HFFc6 (cell line): ENCODE measurements around the gene FAM131C. TPM values are rescaled to one million over a fixed set of nuclear protein-coding genes. Genes with fewer than 3 reads are reported as not detected.

Experiments used
- DNase-seq: peaks from one replicate; pipeline ENCODE4 v3.0.0-alpha.2; 2018
- H3K27ac Mint-ChIP-seq: 2 replicates; pipeline ENCODE4 v1.8.0; 2020; ENCODE audit warnings: mild to moderate bottlenecking, mixed read lengths
- H3K27me3 Mint-ChIP-seq: 2 replicates; pipeline ENCODE4 v1.8.0; 2021; ENCODE audit warnings: mild to moderate bottlenecking, moderate library complexity, mixed read lengths; ENCODE audit not compliant: insufficient read depth
- H3K36me3 Mint-ChIP-seq: 2 replicates; pipeline ENCODE4 v1.8.0; 2021; ENCODE audit warnings: low read depth, mixed read lengths
- H3K4me1 Mint-ChIP-seq: 2 replicates; pipeline ENCODE4 v1.8.0; 2020; ENCODE audit warnings: low read depth, mixed read lengths
- H3K4me3 Mint-ChIP-seq: 2 replicates; pipeline ENCODE4 v1.8.0; 2020; ENCODE audit warnings: mild to moderate bottlenecking, moderate library complexity, mixed read lengths
- H3K9me3 Mint-ChIP-seq: 2 replicates; pipeline ENCODE4 v1.8.0; 2020; ENCODE audit warnings: mild to moderate bottlenecking, mixed read lengths
- CTCF ChIP-seq: fragments of 200-600 bp; sonication (generic); IDR thresholded peaks from 2 replicates; pipeline ENCODE4 v1.5.0; 2021; ENCODE audit warnings: antibody characterized with exemption, mild to moderate bottlenecking
- total RNA-seq, 6 experiments: library from RNA; stranded (reverse); fragmentation: NEBNext Ultra II Directional; extraction: Animal tissue kit (Norgen Biotek cat#: 25700); gene quantifications; 2 replicates in 1 of 6; 3 replicates in 5 of 6; pipeline ENCODE4 v1.2.3, GENCODE V29; 2021

Gene FAM131C
- total RNA-seq, 6 experiments from 2014 or later = 0.26 to 1.3 (median 0.74) TPM

GRCh38 chr1:16092097-16092922, 18.9 kb upstream of the FAM131C start:
- Mint-ChIP-seq H3K4me1 (peaks cover 35% of the 10 kb centered on the region), H3K4me3 (no peak overlapping the region), H3K36me3 (no peaks in the 10 kb centered on the region), H3K9me3 (no peaks in the 10 kb centered on the region), H3K27me3 (peaks cover 7% of the 10 kb centered on the region), H3K27ac (no peak overlapping the region)
- no peak for TF ChIP-seq CTCF
- no peak for DNase-seq

- TF ChIP-seq CTCF = no peak
- no peaks in the 10 kb centered on the region for H3K36me3 Mint-ChIP-seq
- H3K9me3 Mint-ChIP-seq = no peaks in the 10 kb centered on the region
- no peak overlapping the region for H3K27ac Mint-ChIP-seq
- H3K27me3 Mint-ChIP-seq = peaks cover 7% of the 10 kb centered on the region
- H3K4me3 Mint-ChIP-seq = no peak overlapping the region
- peaks cover 32% of the 10 kb centered on the region for H3K4me1 Mint-ChIP-seq
- DNase-seq = no peak
These were observed 17.8 kb upstream of the FAM131C start for GRCh38 chr1:16091296-16091695.

- no peak for TF ChIP-seq CTCF
- H3K27me3 Mint-ChIP-seq = no peaks in the 10 kb centered on the region; the same call in 1 of the 2 replicates
- H3K9me3 Mint-ChIP-seq = no peaks in the 10 kb centered on the region
- H3K36me3 Mint-ChIP-seq = no peaks in the 10 kb centered on the region
- H3K4me1 Mint-ChIP-seq = peaks cover 32% of the 10 kb centered on the region
- no peak overlapping the region for H3K4me3 Mint-ChIP-seq
- no peak for DNase-seq
- no peak overlapping the region for H3K27ac Mint-ChIP-seq
These were observed 16.8 kb upstream of the FAM131C start for GRCh38 chr1:16090076-16090826.

- Mint-ChIP-seq H3K36me3 (no peaks in the 10 kb centered on the region), H3K4me3 (peak overlapping the region; percentile 5; the same call in 1 of the 2 replicates), H3K4me1 (peaks cover 28% of the 10 kb centered on the region), H3K27me3 (no peaks in the 10 kb centered on the region; the same call in 1 of the 2 replicates), H3K9me3 (no peaks in the 10 kb centered on the region), H3K27ac (peak overlapping the region; percentile 67)
- no peak for TF ChIP-seq CTCF
- DNase-seq = peak; percentile 79
These were observed 15.5 kb upstream of the FAM131C start for GRCh38 chr1:16088996-16089395.

GRCh38 chr1:16088351-16088911, 15.0 kb upstream of the FAM131C start:
- Mint-ChIP-seq H3K36me3 (no peaks in the 10 kb centered on the region), H3K4me1 (peaks cover 23% of the 10 kb centered on the region), H3K9me3 (no peaks in the 10 kb centered on the region), H3K4me3 (no peak overlapping the region), H3K27me3 (no peaks in the 10 kb centered on the region; the same call in 1 of the 2 replicates), H3K27ac (peak overlapping the region; percentile 72)
- DNase-seq = no peak
- TF ChIP-seq CTCF = no peak
